A549 (cell line): ENCODE measurements around the gene TAF3. TPM values are rescaled to one million over a fixed set of nuclear protein-coding genes. Genes with fewer than 3 reads are reported as not detected.

Experiments
- ATAC-seq, 2 experiments: fragments of 200-7000 bp in 1 of 2; fragments of >200 bp in 1 of 2; cut with Nextera tagmentation in 1 of 2; cut with Tn5 transposase in 1 of 2; 3 replicates each; pipeline versions ENCODE4 v1.8.0 to v1.9.1; 2018 to 2020; ENCODE audit warnings: mild to moderate bottlenecking in 1 of 2, moderate library complexity in 1 of 2
- CTCF ChIA-PET: fragments of 300-600 bp; sonication (Branson Sonifier 250); formaldehyde crosslinking; extraction: SDS; loops from one replicate; lab custom pipeline; 2021; ENCODE audit warnings: antibody characterized with exemption, inconsistent platforms; lab: Yijun Ruan, JAX
- POLR2A ChIA-PET: fragments of 350-600 bp; formaldehyde crosslinking; extraction: SDS; loops from one replicate; lab custom pipeline; 2021; ENCODE audit warnings: antibody characterized with exemption, inconsistent platforms; lab: Yijun Ruan, JAX
- DNase-seq, 2 experiments: peaks; one replicate each; pipeline versions ENCODE4 v3.0.0 to v3.0.0-alpha.2; 2011 to 2016; ENCODE audit warnings: low read depth in 1 of 2, low spot score in 1 of 2
- FAIRE-seq: peaks from 2 replicates; lab custom pipeline; 2011; peaks lifted over from hg19 to GRCh38; lab: Jason Lieb, UNC
- H3K27ac ChIP-seq, 2 experiments: fragments of >200 bp; sonication (Bioruptor Twin); formaldehyde crosslinking; 3 replicates each; pipeline ENCODE4 v1.5.1; 2016 to 2017
- H3K4me1 ChIP-seq: fragments of >200 bp; sonication (Bioruptor Twin); formaldehyde crosslinking; 3 replicates; pipeline ENCODE4 v1.6.1; 2016
- H3K4me2 ChIP-seq: fragments of >200 bp; sonication (Bioruptor Twin); formaldehyde crosslinking; 3 replicates; pipeline ENCODE4 v1.6.1; 2016
- H3K4me3 ChIP-seq: fragments of >200 bp; sonication (Bioruptor Twin); formaldehyde crosslinking; 3 replicates; pipeline ENCODE4 v1.5.1; 2016
- H3K9me3 ChIP-seq: fragments of >200 bp; sonication (Bioruptor Twin); formaldehyde crosslinking; 3 replicates; pipeline ENCODE4 v1.6.1; 2016
- BHLHE40 ChIP-seq: IDR thresholded peaks from 2 replicates; pipeline ENCODE4 v1.6.1; 2012; ENCODE audit warnings: low read depth, low read length, inconsistent platforms
- CHD2 ChIP-seq: fragments of 150-350 bp; IDR thresholded peaks from 2 replicates; pipeline ENCODE4 v1.6.1; 2014; ENCODE audit warnings: low read length; ENCODE audit not compliant: partially characterized antibody
- EP300 ChIP-seq, 2 experiments: fragments of >200 bp; sonication (Bioruptor Twin); formaldehyde crosslinking; IDR thresholded peaks; 2 replicates in 1 of 2; 3 replicates in 1 of 2; pipeline ENCODE4 v1.6.1; 2016 to 2017
- ESRRA ChIP-seq: fragments of 150-350 bp; IDR thresholded peaks from 2 replicates; pipeline ENCODE4 v1.6.1; 2014; ENCODE audit warnings: mild to moderate bottlenecking, low read length, borderline replicate concordance
- FOXS1 ChIP-seq: fragments of 250-450 bp; sonication (Bioruptor Pico); IDR thresholded peaks from 2 replicates; pipeline ENCODE4 v1.5.0; 2020; ENCODE audit warnings: mild to moderate bottlenecking, moderate library complexity
- HOXA7 ChIP-seq: fragments of 250-450 bp; sonication (Bioruptor Pico); IDR thresholded peaks from 2 replicates; pipeline ENCODE4 v1.5.0; 2020; ENCODE audit warnings: mild to moderate bottlenecking, moderate library complexity
- HOXB5 ChIP-seq: fragments of 250-450 bp; sonication (Bioruptor Pico); IDR thresholded peaks from 2 replicates; pipeline ENCODE4 v1.5.0; 2020; ENCODE audit warnings: mild to moderate bottlenecking, moderate library complexity
- MYC ChIP-seq: IDR thresholded peaks from 2 replicates; pipeline ENCODE4 v1.6.1; 2012; ENCODE audit warnings: mild to moderate bottlenecking, inconsistent platforms, low read length, improper control_type of control experiment, borderline replicate concordance
- NFE2L2 ChIP-seq: fragments of 150-350 bp; conservative IDR thresholded peaks from 2 replicates; pipeline ENCODE4 v1.6.1; 2014; ENCODE audit warnings: low read length
- PHF8 ChIP-seq: fragments of 200-600 bp; sonication (generic); IDR thresholded peaks from 2 replicates; pipeline ENCODE4 v1.6.1; 2016; ENCODE audit warnings: low read depth, mild to moderate bottlenecking, antibody characterized with exemption, moderate library complexity, borderline replicate concordance
- POLR2AphosphoS2 ChIP-seq: conservative IDR thresholded peaks from 2 replicates; pipeline ENCODE4 v1.6.1; 2012; ENCODE audit warnings: low read length, improper control_type of control experiment, inconsistent platforms
- RAD21 ChIP-seq, 2 experiments: fragments of >200 bp in 1 of 2; sonication (Bioruptor Twin) in 1 of 2; formaldehyde crosslinking in 1 of 2; IDR thresholded peaks in 1 of 2; conservative IDR thresholded peaks in 1 of 2; 2 replicates in 1 of 2; 3 replicates in 1 of 2; pipeline ENCODE4 v1.6.1; 2012 to 2018; ENCODE audit warnings: inconsistent platforms in 1 of 2
- RCOR1 ChIP-seq: fragments of 150-350 bp; IDR thresholded peaks from 2 replicates; pipeline ENCODE4 v1.6.1; 2014; ENCODE audit warnings: antibody characterized with exemption, low read length, low read depth
- SMC3 ChIP-seq: fragments of >200 bp; sonication (Bioruptor Twin); formaldehyde crosslinking; IDR thresholded peaks from 3 replicates; pipeline ENCODE4 v1.6.1; 2018; ENCODE audit warnings: inconsistent platforms
- SREBF2 ChIP-seq: fragments of 450-650 bp; IDR thresholded peaks from 2 replicates; pipeline ENCODE4 v1.6.1; 2014; ENCODE audit warnings: mild to moderate bottlenecking, moderate library complexity
- TP53 ChIP-seq: fragments of 250-450 bp; sonication (Bioruptor Pico); IDR thresholded peaks from 2 replicates; pipeline ENCODE4 v1.5.0; 2021; ENCODE audit warnings: mild to moderate bottlenecking, moderate library complexity
- ZC3H11A ChIP-seq: fragments of 450-650 bp; IDR thresholded peaks from 2 replicates; pipeline ENCODE4 v1.6.1; 2014; ENCODE audit warnings: antibody characterized with exemption, mild to moderate bottlenecking
- ZSCAN20 ChIP-seq: fragments of 250-450 bp; sonication (Bioruptor Pico); IDR thresholded peaks from 2 replicates; pipeline ENCODE4 v1.8.0; 2022; ENCODE audit warnings: mild to moderate bottlenecking, moderate library complexity
- WGBS: methylation state at CpG from one replicate; pipeline ENCODE4 v1.1.6; 2017; ENCODE audit errors: missing lambda C conversion rate; 5-methylcytosine and 5-hydroxymethylcytosine counted together
- polyA plus RNA-seq, 4 experiments: library from polyadenylated mRNA; depleted of rRNA in 3 of 4; stranded (reverse); fragments of >200 nt; fragmentation: RNase III in 1 of 4; extraction: RNeasy Plus Mini Kit Qiagen cat#74134 plus additional on column Dnase treatment in 1 of 4; gene quantifications; 2 replicates in 3 of 4; 3 replicates in 1 of 4; pipeline ENCODE4 v1.2.3, GENCODE V29; 2011 to 2017
- TF ChIP-seq, protein P1 (sequence below): fragments of >200 bp; sonication (Bioruptor Twin); formaldehyde crosslinking; IDR thresholded peaks from 3 replicates; pipeline ENCODE4 v1.5.1; 2016
- TF ChIP-seq, protein P2 (sequence below): fragments of 200-600 bp; sonication (generic); IDR thresholded peaks from 2 replicates; pipeline ENCODE4 v1.6.1; 2016; ENCODE audit warnings: antibody characterized with exemption, mild to moderate bottlenecking, moderate library complexity
- TF ChIP-seq, protein P3 (sequence below): fragments of >200 bp; sonication (Bioruptor Twin); formaldehyde crosslinking; IDR thresholded peaks from 2 replicates; pipeline ENCODE4 v1.6.1; 2016
- TF ChIP-seq, protein P4 (sequence below): IDR thresholded peaks from 2 replicates; pipeline ENCODE4 v1.6.1; 2012
- TF ChIP-seq, protein P5 (sequence below): fragments of >200 bp; sonication (Bioruptor Twin); formaldehyde crosslinking; IDR thresholded peaks from 3 replicates; pipeline ENCODE4 v1.6.1; 2016
- TF ChIP-seq, protein P6 (sequence below): fragments of 250-450 bp; sonication (Bioruptor Pico); IDR thresholded peaks from 2 replicates; pipeline ENCODE4 v1.5.0; 2020; ENCODE audit warnings: low read depth, mild to moderate bottlenecking, moderate library complexity

Gene TAF3
- polyA plus RNA-seq, 2 of the 4 experiments (the other 2 are of a cell fraction), result 5.7 to 6.1 TPM

DNA sequence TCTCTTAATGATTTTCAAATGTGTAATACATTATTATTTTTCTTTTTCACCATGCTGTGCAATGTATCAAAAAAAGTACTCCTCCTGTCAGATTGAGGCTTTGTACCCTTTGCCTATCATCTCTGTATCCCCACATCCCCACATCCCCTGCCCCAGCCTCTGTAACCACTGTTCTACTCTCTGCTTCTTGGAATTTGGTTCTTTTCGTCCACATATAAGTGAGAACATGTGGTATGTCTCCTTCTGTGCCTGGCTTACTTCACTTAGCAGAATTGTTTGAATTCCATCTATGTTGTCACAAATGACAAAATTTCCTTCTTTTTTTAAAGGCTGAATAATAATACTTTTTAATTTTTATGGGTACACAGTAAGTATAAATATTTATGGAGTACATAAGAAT lies 13.8 kb downstream of the TAF3 start:
- FAIRE-seq, result no peak
- POLR2A ChIA-PET, result no interaction called here
- WGBS, result 91% methylated on average over 1 of the region's 1 CpG
- H3K4me1 ChIP-seq, result peaks cover 3% of the 10 kb centered on the region; the same call in 2 of the 3 replicates
- H3K27ac ChIP-seq, result no peak overlapping the region
- no peaks in the 10 kb centered on the region for H3K9me3 ChIP-seq
- no peak for ATAC-seq
- TF ChIP-seq ZC3H11A (no peak), TP53 (CRISPR knock-in tag) (no peak), POLR2AphosphoS2 (no peak), SREBF2 (no peak), ESRRA (no peak), NFE2L2 (no peak), MYC (no peak), HOXA7 (no peak), CHD2 (no peak)
- TF ChIP-seq, protein P1, sequence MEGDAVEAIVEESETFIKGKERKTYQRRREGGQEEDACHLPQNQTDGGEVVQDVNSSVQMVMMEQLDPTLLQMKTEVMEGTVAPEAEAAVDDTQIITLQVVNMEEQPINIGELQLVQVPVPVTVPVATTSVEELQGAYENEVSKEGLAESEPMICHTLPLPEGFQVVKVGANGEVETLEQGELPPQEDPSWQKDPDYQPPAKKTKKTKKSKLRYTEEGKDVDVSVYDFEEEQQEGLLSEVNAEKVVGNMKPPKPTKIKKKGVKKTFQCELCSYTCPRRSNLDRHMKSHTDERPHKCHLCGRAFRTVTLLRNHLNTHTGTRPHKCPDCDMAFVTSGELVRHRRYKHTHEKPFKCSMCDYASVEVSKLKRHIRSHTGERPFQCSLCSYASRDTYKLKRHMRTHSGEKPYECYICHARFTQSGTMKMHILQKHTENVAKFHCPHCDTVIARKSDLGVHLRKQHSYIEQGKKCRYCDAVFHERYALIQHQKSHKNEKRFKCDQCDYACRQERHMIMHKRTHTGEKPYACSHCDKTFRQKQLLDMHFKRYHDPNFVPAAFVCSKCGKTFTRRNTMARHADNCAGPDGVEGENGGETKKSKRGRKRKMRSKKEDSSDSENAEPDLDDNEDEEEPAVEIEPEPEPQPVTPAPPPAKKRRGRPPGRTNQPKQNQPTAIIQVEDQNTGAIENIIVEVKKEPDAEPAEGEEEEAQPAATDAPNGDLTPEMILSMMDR, result no peak
- TF ChIP-seq, protein P2, sequence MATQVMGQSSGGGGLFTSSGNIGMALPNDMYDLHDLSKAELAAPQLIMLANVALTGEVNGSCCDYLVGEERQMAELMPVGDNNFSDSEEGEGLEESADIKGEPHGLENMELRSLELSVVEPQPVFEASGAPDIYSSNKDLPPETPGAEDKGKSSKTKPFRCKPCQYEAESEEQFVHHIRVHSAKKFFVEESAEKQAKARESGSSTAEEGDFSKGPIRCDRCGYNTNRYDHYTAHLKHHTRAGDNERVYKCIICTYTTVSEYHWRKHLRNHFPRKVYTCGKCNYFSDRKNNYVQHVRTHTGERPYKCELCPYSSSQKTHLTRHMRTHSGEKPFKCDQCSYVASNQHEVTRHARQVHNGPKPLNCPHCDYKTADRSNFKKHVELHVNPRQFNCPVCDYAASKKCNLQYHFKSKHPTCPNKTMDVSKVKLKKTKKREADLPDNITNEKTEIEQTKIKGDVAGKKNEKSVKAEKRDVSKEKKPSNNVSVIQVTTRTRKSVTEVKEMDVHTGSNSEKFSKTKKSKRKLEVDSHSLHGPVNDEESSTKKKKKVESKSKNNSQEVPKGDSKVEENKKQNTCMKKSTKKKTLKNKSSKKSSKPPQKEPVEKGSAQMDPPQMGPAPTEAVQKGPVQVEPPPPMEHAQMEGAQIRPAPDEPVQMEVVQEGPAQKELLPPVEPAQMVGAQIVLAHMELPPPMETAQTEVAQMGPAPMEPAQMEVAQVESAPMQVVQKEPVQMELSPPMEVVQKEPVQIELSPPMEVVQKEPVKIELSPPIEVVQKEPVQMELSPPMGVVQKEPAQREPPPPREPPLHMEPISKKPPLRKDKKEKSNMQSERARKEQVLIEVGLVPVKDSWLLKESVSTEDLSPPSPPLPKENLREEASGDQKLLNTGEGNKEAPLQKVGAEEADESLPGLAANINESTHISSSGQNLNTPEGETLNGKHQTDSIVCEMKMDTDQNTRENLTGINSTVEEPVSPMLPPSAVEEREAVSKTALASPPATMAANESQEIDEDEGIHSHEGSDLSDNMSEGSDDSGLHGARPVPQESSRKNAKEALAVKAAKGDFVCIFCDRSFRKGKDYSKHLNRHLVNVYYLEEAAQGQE, result no peak
- CTCF ChIA-PET, result no interaction called here
- DNase-seq, result no peak
- H3K4me3 ChIP-seq, result no peak overlapping the region
- H3K4me2 ChIP-seq, result no peak overlapping the region

DNA sequence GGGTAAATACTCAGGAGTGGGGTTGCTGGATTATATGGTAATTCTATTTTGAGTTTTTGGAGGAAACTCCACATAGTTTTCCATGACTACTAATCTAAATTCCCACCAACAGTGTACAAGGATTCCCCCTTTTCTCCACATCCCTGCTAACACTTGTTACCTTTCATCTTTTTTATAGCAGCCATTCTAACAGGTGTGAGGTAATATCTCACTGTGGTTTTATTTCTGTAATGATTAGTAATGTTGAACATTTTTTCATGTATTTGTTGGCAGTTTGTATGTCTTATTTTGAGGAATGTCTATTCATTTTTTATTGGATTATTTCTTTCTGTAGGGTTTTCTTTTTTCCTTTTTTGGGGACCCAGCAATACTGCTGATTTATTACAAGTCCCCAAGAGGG lies 14.9 kb downstream of the TAF3 start:
- FAIRE-seq (no peak), DNase-seq (no peak), ATAC-seq (no peak)
- no peaks in the 10 kb centered on the region for H3K4me1 ChIP-seq
- no peaks in the 10 kb centered on the region for H3K9me3 ChIP-seq
- H3K4me3 ChIP-seq, result no peak overlapping the region
- CTCF ChIA-PET, result no interaction called here
- H3K4me2 ChIP-seq, result no peak overlapping the region
- no peak for TF ChIP-seq RAD21 (conservative IDR thresholded peaks at IDR 0.05 in 1 of 2, IDR thresholded peaks at IDR 0.05 in 1 of 2)
- TF ChIP-seq, protein P3, sequence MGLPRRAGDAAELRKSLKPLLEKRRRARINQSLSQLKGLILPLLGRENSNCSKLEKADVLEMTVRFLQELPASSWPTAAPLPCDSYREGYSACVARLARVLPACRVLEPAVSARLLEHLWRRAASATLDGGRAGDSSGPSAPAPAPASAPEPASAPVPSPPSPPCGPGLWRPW, result no peak
- TF ChIP-seq FOXS1, result no peak
- TF ChIP-seq, protein P4, sequence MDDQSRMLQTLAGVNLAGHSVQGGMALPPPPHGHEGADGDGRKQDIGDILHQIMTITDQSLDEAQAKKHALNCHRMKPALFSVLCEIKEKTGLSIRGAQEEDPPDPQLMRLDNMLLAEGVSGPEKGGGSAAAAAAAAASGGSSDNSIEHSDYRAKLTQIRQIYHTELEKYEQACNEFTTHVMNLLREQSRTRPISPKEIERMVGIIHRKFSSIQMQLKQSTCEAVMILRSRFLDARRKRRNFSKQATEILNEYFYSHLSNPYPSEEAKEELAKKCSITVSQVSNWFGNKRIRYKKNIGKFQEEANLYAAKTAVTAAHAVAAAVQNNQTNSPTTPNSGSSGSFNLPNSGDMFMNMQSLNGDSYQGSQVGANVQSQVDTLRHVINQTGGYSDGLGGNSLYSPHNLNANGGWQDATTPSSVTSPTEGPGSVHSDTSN, result no peak
- TF ChIP-seq HOXB5, result no peak
- TF ChIP-seq, protein P5, sequence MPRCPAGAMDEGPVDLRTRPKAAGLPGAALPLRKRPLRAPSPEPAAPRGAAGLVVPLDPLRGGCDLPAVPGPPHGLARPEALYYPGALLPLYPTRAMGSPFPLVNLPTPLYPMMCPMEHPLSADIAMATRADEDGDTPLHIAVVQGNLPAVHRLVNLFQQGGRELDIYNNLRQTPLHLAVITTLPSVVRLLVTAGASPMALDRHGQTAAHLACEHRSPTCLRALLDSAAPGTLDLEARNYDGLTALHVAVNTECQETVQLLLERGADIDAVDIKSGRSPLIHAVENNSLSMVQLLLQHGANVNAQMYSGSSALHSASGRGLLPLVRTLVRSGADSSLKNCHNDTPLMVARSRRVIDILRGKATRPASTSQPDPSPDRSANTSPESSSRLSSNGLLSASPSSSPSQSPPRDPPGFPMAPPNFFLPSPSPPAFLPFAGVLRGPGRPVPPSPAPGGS, result no peak
- TF ChIP-seq PHF8, result no peak
- TF ChIP-seq POLR2AphosphoS2, result no peak
- TF ChIP-seq ZSCAN20 (CRISPR knock-in tag), result no peak
- TF ChIP-seq, protein P6, sequence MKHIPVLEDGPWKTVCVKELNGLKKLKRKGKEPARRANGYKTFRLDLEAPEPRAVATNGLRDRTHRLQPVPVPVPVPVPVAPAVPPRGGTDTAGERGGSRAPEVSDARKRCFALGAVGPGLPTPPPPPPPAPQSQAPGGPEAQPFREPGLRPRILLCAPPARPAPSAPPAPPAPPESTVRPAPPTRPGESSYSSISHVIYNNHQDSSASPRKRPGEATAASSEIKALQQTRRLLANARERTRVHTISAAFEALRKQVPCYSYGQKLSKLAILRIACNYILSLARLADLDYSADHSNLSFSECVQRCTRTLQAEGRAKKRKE (CRISPR knock-in tag), result no peak
- TF ChIP-seq MYC, result no peak
- TF ChIP-seq EP300 (IDR thresholded peaks at IDR 0.05), result no peak
- no peak for TF ChIP-seq RCOR1
- TF ChIP-seq BHLHE40, result no peak
- no peak for TF ChIP-seq SMC3
- H3K27ac ChIP-seq, result no peak overlapping the region
- POLR2A ChIA-PET, result no interaction called here
